ENCODE results near the gene RXFP1.

RXFP1 gene

GRCh38 chr4:158671915-158672806 is 150.5 kb downstream of the RXFP1 start, which contains the start of gene ETFDH:
Gene ETFDH (plus strand): TSS chr4:158672296. CDS start chr4:158672457, 161 bp downstream.
- H3K4me3 ChIP-seq (ENCODE audit: low read depth, low read length): peak within 1 kb of the TSS; percentile 96
- peak; percentile 47 for TF ChIP-seq MAX (IDR thresholded peaks at IDR 0.05; ENCODE audit: low read depth, low read length)
- peak; percentile 35 for TF ChIP-seq CTCF (IDR thresholded peaks at IDR 0.05; ENCODE audit: low read depth, low read length)
- TF ChIP-seq MYC (IDR thresholded peaks at IDR 0.05; ENCODE audit: low read depth, low read length): peak; percentile 76
- TF ChIP-seq POLR2A (IDR thresholded peaks at IDR 0.05; ENCODE audit: extremely low read depth, insufficient read length): peak; percentile 29
- DNase-seq (ENCODE audit: low read depth): peak; percentile 99

- TF ChIP-seq CTCF (IDR thresholded peaks at IDR 0.05; ENCODE audit: low read depth, low read length) (no peak), POLR2A (IDR thresholded peaks at IDR 0.05; ENCODE audit: extremely low read depth, insufficient read length) (no peak), MYC (IDR thresholded peaks at IDR 0.05; ENCODE audit: low read depth, low read length) (no peak), MAX (IDR thresholded peaks at IDR 0.05; ENCODE audit: low read depth, low read length) (no peak)
- DNase-seq (ENCODE audit: low read depth): no peak
Measured at GRCh38 chr4:158673633-158674032, 152.0 kb downstream of the RXFP1 start.

GRCh38 chr4:158676076-158676475 is 154.4 kb downstream of the RXFP1 start:
- H3K4me3 ChIP-seq (ENCODE audit: low read depth, low read length): no peak overlapping the region
- no peak for TF ChIP-seq MYC (IDR thresholded peaks at IDR 0.05; ENCODE audit: low read depth, low read length)
- DNase-seq (ENCODE audit: low read depth): no peak

More at GRCh38 chr4:158673633-158674032, 152.0 kb downstream of the RXFP1 start:
- no peak overlapping the region for H3K4me3 ChIP-seq (ENCODE audit: low read depth, low read length)

- DNase-seq (ENCODE audit: low read depth): no peak
- TF ChIP-seq MYC (IDR thresholded peaks at IDR 0.05; ENCODE audit: low read depth, low read length): no peak
- TF ChIP-seq CTCF (IDR thresholded peaks at IDR 0.05; ENCODE audit: low read depth, low read length): no peak
- TF ChIP-seq MAX (IDR thresholded peaks at IDR 0.05; ENCODE audit: low read depth, low read length): no peak
- TF ChIP-seq POLR2A (IDR thresholded peaks at IDR 0.05; ENCODE audit: extremely low read depth, insufficient read length): no peak
- H3K4me3 ChIP-seq (ENCODE audit: low read depth, low read length): no peak overlapping the region
Measured at GRCh38 chr4:158678767-158679166, 157.1 kb downstream of the RXFP1 start.

GRCh38 chr4:158681629-158682028 is 159.9 kb downstream of the RXFP1 start:
- no peak overlapping the region for H3K4me3 ChIP-seq (ENCODE audit: low read depth, low read length)
- TF ChIP-seq CTCF (IDR thresholded peaks at IDR 0.05; ENCODE audit: low read depth, low read length) (no peak), MYC (IDR thresholded peaks at IDR 0.05; ENCODE audit: low read depth, low read length) (no peak), POLR2A (IDR thresholded peaks at IDR 0.05; ENCODE audit: extremely low read depth, insufficient read length) (no peak), MAX (IDR thresholded peaks at IDR 0.05; ENCODE audit: low read depth, low read length) (no peak)

GRCh38 chr4:158682066-158682465 is 160.4 kb downstream of the RXFP1 start:
- DNase-seq (ENCODE audit: low read depth): no peak
- H3K4me3 ChIP-seq (ENCODE audit: low read depth, low read length): no peak overlapping the region
- TF ChIP-seq POLR2A (IDR thresholded peaks at IDR 0.05; ENCODE audit: extremely low read depth, insufficient read length) (no peak), CTCF (IDR thresholded peaks at IDR 0.05; ENCODE audit: low read depth, low read length) (no peak), MAX (IDR thresholded peaks at IDR 0.05; ENCODE audit: low read depth, low read length) (no peak), MYC (IDR thresholded peaks at IDR 0.05; ENCODE audit: low read depth, low read length) (no peak)

More at GRCh38 chr4:158681629-158682028, 159.9 kb downstream of the RXFP1 start:
- no peak for DNase-seq (ENCODE audit: low read depth)

All from NB4 (cell line).